Adrenal gland (tissue), 5 donors: ENCODE data around the gene ST8SIA5.

Experiments used
- POLR2A ChIP-seq, 2 donors: fragments of 450-650 bp; IDR thresholded peaks; one replicate each; pipeline ENCODE4 v1.6.1; 2017; ENCODE audit warnings: antibody characterized with exemption in 2 of 2, mild to moderate bottlenecking in 2 of 2, moderate library complexity in 1 of 2
- TF ChIP-seq, protein P1 (sequence below), 6 experiments: fragments of 450-650 bp in 4 of 6; fragments of 200-600 bp in 2 of 6; sonication (generic) in 1 of 6; IDR thresholded peaks; 1 replicate in 5 of 6; 2 replicates in 1 of 6; pipeline versions ENCODE4 v1.5.1 to v1.8.0; 2016 to 2021; ENCODE audit warnings: antibody characterized with exemption in 6 of 6, mild to moderate bottlenecking in 2 of 6, moderate library complexity in 1 of 6
- donor health status: DM: no; HTN: no; CAD: no.

DNA sequence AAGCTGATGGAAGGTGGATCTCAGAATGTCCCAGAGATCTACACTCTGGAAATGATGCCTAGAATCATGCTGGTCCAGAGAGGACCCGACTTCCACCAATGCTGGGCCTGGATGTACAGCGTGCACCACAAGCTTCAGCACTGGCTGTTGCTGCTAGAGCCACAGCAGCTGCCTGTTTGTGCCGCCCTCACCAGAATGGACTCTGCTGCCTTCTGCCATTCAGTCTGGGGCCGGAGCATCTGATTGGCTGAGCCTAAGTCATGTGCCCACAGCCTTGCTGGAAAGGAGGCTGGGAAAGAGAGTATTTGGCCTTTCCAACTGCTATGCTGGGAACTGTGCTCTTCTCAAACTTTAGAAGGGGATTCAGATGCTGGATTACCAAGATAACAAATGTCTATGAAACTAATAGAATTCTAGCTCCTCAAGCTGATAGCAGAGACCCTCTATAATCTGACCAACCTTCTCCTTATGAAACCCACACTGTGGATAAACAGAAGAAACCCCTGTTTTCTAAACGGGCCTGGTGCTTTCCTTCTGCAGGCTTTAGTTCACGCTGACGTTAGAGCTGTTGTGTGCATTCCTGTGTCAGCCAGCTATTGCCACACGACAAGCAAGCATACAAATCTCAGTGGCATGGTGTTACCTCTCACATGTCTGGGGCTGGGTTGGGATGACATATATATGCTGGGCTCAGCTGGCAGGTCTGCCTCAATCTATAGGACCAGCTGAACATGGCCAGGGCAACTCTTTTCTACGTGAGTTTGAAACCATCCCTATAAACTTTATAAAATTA, 95.7 kb downstream of the ST8SIA5 start:
- TF ChIP-seq, protein P1, sequence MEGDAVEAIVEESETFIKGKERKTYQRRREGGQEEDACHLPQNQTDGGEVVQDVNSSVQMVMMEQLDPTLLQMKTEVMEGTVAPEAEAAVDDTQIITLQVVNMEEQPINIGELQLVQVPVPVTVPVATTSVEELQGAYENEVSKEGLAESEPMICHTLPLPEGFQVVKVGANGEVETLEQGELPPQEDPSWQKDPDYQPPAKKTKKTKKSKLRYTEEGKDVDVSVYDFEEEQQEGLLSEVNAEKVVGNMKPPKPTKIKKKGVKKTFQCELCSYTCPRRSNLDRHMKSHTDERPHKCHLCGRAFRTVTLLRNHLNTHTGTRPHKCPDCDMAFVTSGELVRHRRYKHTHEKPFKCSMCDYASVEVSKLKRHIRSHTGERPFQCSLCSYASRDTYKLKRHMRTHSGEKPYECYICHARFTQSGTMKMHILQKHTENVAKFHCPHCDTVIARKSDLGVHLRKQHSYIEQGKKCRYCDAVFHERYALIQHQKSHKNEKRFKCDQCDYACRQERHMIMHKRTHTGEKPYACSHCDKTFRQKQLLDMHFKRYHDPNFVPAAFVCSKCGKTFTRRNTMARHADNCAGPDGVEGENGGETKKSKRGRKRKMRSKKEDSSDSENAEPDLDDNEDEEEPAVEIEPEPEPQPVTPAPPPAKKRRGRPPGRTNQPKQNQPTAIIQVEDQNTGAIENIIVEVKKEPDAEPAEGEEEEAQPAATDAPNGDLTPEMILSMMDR (IDR thresholded peaks at IDR 0.05), result no peak
- TF ChIP-seq POLR2A (IDR thresholded peaks at IDR 0.05), result no peak
